Gastroesophageal sphincter (tissue), 3 donors: ENCODE data around the gene PNCK.

Experiments
- CTCF ChIP-seq, 4 experiments: fragments of 200-600 bp in 2 of 4; fragments of 450-650 bp in 2 of 4; sonication (generic) in 1 of 4; IDR thresholded peaks; one replicate each; pipeline ENCODE4 v1.5.1; 2017 to 2019; ENCODE audit warnings: antibody characterized with exemption in 4 of 4, mild to moderate bottlenecking in 2 of 4, moderate library complexity in 2 of 4
- EP300 ChIP-seq: sonication (generic); formaldehyde crosslinking; IDR thresholded peaks from one replicate; pipeline ENCODE4 v1.6.1; 2017; ENCODE audit warnings: antibody characterized with exemption, mild to moderate bottlenecking
- POLR2A ChIP-seq, 2 donors: fragments of 450-650 bp; IDR thresholded peaks; one replicate each; pipeline ENCODE4 v1.6.1; 2017; ENCODE audit warnings: antibody characterized with exemption in 2 of 2, mild to moderate bottlenecking in 2 of 2, moderate library complexity in 1 of 2
- POLR2AphosphoS5 ChIP-seq: sonication (generic); formaldehyde crosslinking; IDR thresholded peaks from one replicate; pipeline ENCODE4 v1.6.1; 2017; ENCODE audit warnings: antibody characterized with exemption

- TF ChIP-seq CTCF (IDR thresholded peaks at IDR 0.05) (no peak), EP300 (no peak), POLR2A (IDR thresholded peaks at IDR 0.05) (no peak), POLR2AphosphoS5 (no peak)
These were observed 34.2 kb downstream of the PNCK start for GRCh38 chrX:153639177-153640044.
